B cell (primary cell): ENCODE results near the gene SETDB2. TPM values are rescaled to one million over a fixed set of nuclear protein-coding genes. Genes with fewer than 3 reads are reported as not detected.

Source experiments
- ATAC-seq: fragments of 200-7000 bp; cut with Tn5 transposase; one replicate; pipeline ENCODE4 v1.10.0; 2021; ENCODE audit warnings: low read depth, mild to moderate bottlenecking, moderate number of reproducible peaks, moderate library complexity
- CTCF ChIA-PET: fragments of 350-600 bp; sonication (Branson Sonifier 250); formaldehyde crosslinking; loops from one replicate; lab custom pipeline; 2021; ENCODE audit warnings: antibody characterized with exemption, inconsistent platforms; lab: Charles Lee
- POLR2A ChIA-PET: fragments of 350-600 bp; sonication (Branson Sonifier 250); formaldehyde crosslinking; loops from one replicate; lab custom pipeline; 2021; ENCODE audit warnings: antibody characterized with exemption; lab: Charles Lee
- DNase-seq: peaks from one replicate; pipeline ENCODE4 v3.0.0; 2013
- H2AFZ ChIP-seq: 2 replicates; pipeline ENCODE4 v1.6.1; 2012; ENCODE audit warnings: mild to moderate bottlenecking, low read depth, low read length; ENCODE audit not compliant: insufficient read depth, poor library complexity, severe bottlenecking
- H3K27ac ChIP-seq, 2 donors: 1 replicate in 1 of 2; 2 replicates in 1 of 2; pipeline ENCODE4 v1.5.1; 2012 to 2013; ENCODE audit warnings: low read length in 2 of 2, mild to moderate bottlenecking in 2 of 2, moderate library complexity in 1 of 2
- H3K27me3 ChIP-seq, 4 experiments: fragments of 200-600 bp in 1 of 4; sonication (generic) in 1 of 4; replicated peaks in 1 of 4; 1 replicate in 2 of 4; 2 replicates in 2 of 4; pipeline versions ENCODE4 v1.6.1 to v1.7.0; 2013 to 2016; ENCODE audit warnings: low read length in 3 of 4, mild to moderate bottlenecking in 2 of 4, mixed read lengths in 1 of 4, moderate library complexity in 1 of 4; ENCODE audit not compliant: insufficient read depth in 4 of 4, control insufficient read depth in 3 of 4; ENCODE audit errors: control extremely low read depth in 1 of 4
- H3K36me3 ChIP-seq, 2 experiments: replicated peaks in 1 of 2; 1 replicate in 1 of 2; 2 replicates in 1 of 2; pipeline versions ENCODE4 v1.6.1 to v1.7.1; 2013; ENCODE audit warnings: low read length in 1 of 2; ENCODE audit not compliant: insufficient read depth in 2 of 2, control insufficient read depth in 1 of 2; ENCODE audit errors: control extremely low read depth in 1 of 2, extremely low read depth in 1 of 2
- H3K4me1 ChIP-seq, 2 donors: fragments of 200-600 bp in 1 of 2; sonication (generic) in 1 of 2; 1 replicate in 1 of 2; 2 replicates in 1 of 2; pipeline versions ENCODE4 v1.5.1 to v1.6.1; 2013 to 2017; ENCODE audit warnings: low read length in 2 of 2; ENCODE audit not compliant: control insufficient read depth in 2 of 2, insufficient read depth in 2 of 2
- H3K4me2 ChIP-seq: replicated peaks from 2 replicates; pipeline ENCODE3; 2012; ENCODE audit warnings: mild to moderate bottlenecking, low read depth, low read length; ENCODE audit not compliant: poor library complexity, severe bottlenecking
- H3K4me3 ChIP-seq, 5 experiments: fragments of 200-600 bp in 1 of 5; sonication (generic) in 1 of 5; 1 replicate in 3 of 5; 2 replicates in 2 of 5; pipeline versions ENCODE4 v1.5.1 to v1.7.0; 2011 to 2016; ENCODE audit warnings: low read length in 4 of 5, mild to moderate bottlenecking in 4 of 5, low read depth in 2 of 5, control low read depth in 1 of 5, moderate library complexity in 1 of 5; ENCODE audit not compliant: insufficient read depth in 1 of 5; ENCODE audit errors: control extremely low read depth in 1 of 5, extremely low read depth in 1 of 5
- H3K79me2 ChIP-seq: fragments of 200-600 bp; sonication (generic); one replicate; pipeline ENCODE4 v1.6.0; 2016; ENCODE audit warnings: low read length; ENCODE audit not compliant: control insufficient read depth, insufficient read depth
- H3K9ac ChIP-seq: fragments of 200-600 bp; sonication (generic); 2 replicates; pipeline ENCODE4 v1.6.1; 2017; ENCODE audit warnings: mild to moderate bottlenecking, low read length, moderate library complexity
- H3K9me3 ChIP-seq, 3 donors: one replicate each; pipeline versions ENCODE4 v1.6.1 to v1.7.1; 2013; ENCODE audit warnings: low read length in 2 of 3; ENCODE audit not compliant: control insufficient read depth in 2 of 3, insufficient read depth in 1 of 3; ENCODE audit errors: control extremely low read depth in 1 of 3
- H4K20me1 ChIP-seq: 2 replicates; pipeline ENCODE4 v1.6.0; 2012; ENCODE audit warnings: mild to moderate bottlenecking, low read length; ENCODE audit not compliant: insufficient read depth, control insufficient read depth, poor library complexity, severe bottlenecking
- H3K27ac Mint-ChIP-seq: one replicate; pipeline ENCODE4 v1.8.0; 2021; ENCODE audit warnings: mixed read lengths
- H3K27me3 Mint-ChIP-seq: one replicate; pipeline ENCODE4 v1.8.0; 2021; ENCODE audit warnings: mixed read lengths
- H3K4me1 Mint-ChIP-seq: one replicate; pipeline ENCODE4 v1.8.0; 2021; ENCODE audit warnings: mixed read lengths
- H3K4me3 Mint-ChIP-seq: one replicate; pipeline ENCODE4 v1.8.0; 2021; ENCODE audit warnings: mixed read lengths
- H3K9me3 Mint-ChIP-seq: one replicate; pipeline ENCODE4 v1.8.0; 2022; ENCODE audit warnings: mixed read lengths; ENCODE audit not compliant: insufficient read depth
- CTCF ChIP-seq: fragments of 200-600 bp; IDR thresholded peaks from one replicate; pipeline ENCODE4 v1.8.0; 2022; ENCODE audit warnings: antibody characterized with exemption, mild to moderate bottlenecking
- EZH2 ChIP-seq: IDR thresholded peaks from 2 replicates; pipeline ENCODE4 v1.6.1; 2012; ENCODE audit warnings: borderline replicate concordance, low read depth, mild to moderate bottlenecking, moderate library complexity, low read length; ENCODE audit not compliant: insufficient read depth, poor library complexity, severe bottlenecking
- WGBS: methylation state at CpG from one replicate; pipeline ENCODE4 v1.1.5; 2013; ENCODE audit warnings: missing lambda C conversion rate; ENCODE audit not compliant: insufficient coverage; 5-methylcytosine and 5-hydroxymethylcytosine counted together
- intact Hi-C: fragments of 100-400 bp; cut with micrococcal nuclease; formaldehyde crosslinking; loops from one replicate; pipeline ENCODE4 v1.10.0; 2022
- polyA plus RNA-seq: library from polyadenylated mRNA; depleted of rRNA; stranded (reverse); fragments of >200 nt; gene quantifications from 2 replicates; pipeline ENCODE4 v1.2.3, GENCODE V29; 2012
- total RNA-seq, 2 donors: library from RNA; stranded (reverse); fragments of 120-200 nt in 1 of 2; gene quantifications; 1 replicate in 1 of 2; 2 replicates in 1 of 2; pipeline versions ENCODE4 v1.2.3 to v1.2.4, GENCODE V29; 2013 to 2022

SETDB2 gene
- total and polyA plus RNA-seq, 2 donors (not counting 1 experiment from before 2014, with no cell fraction given) = 12.0 to 38.2 TPM

GRCh38 chr13:49521224-49521623, 77.2 kb downstream of the SETDB2 start:
- no peaks in the 10 kb centered on the region for H3K9me3 ChIP-seq
- H3K4me1 ChIP-seq = peaks cover 0 to 3% of the 10 kb centered on the region in 2 donors
- H3K4me2 ChIP-seq = no peak overlapping the region
- peaks cover 10 to 60% of the 10 kb centered on the region in 2 experiments for H3K36me3 ChIP-seq
- no peaks in the 10 kb centered on the region for H3K79me2 ChIP-seq
- H3K4me3 ChIP-seq = no peak overlapping the region
- no peak for DNase-seq
- TF ChIP-seq CTCF (no peak), EZH2 (no peak)
- 97% methylated on average over 3 of the region's 4 CpGs for WGBS
- Mint-ChIP-seq H3K27ac (no peak overlapping the region), H3K4me1 (peaks cover 4% of the 10 kb centered on the region), H3K9me3 (no peaks in the 10 kb centered on the region), H3K4me3 (no peak overlapping the region), H3K27me3 (no peaks in the 10 kb centered on the region)
- CTCF ChIA-PET = no interaction called here
- no peak overlapping the region for H3K27ac ChIP-seq
- ATAC-seq = no peak
- no peaks in the 10 kb centered on the region for H3K27me3 ChIP-seq
- POLR2A ChIA-PET = no interaction called here
- intact Hi-C loops = no loop called here
- H4K20me1 ChIP-seq = no peaks in the 10 kb centered on the region
- H2AFZ ChIP-seq = no peak overlapping the region
- no peak overlapping the region for H3K9ac ChIP-seq

GRCh38 chr13:49524740-49525501, 80.8 kb downstream of the SETDB2 start:
- no peaks in the 10 kb centered on the region for H4K20me1 ChIP-seq
- POLR2A ChIA-PET = no interaction called here
- no peak overlapping the region for H3K4me3 Mint-ChIP-seq
- H3K27me3 Mint-ChIP-seq = no peaks in the 10 kb centered on the region
- no peaks in the 10 kb centered on the region for H3K79me2 ChIP-seq
- TF ChIP-seq CTCF = no peak
- TF ChIP-seq EZH2 = no peak
- H3K27ac ChIP-seq = no peak overlapping the region
- ATAC-seq = no peak
- no peaks in the 10 kb centered on the region for H3K9me3 Mint-ChIP-seq
- H3K36me3 ChIP-seq = peaks cover 0 to 49% of the 10 kb centered on the region in 2 experiments
- no peaks in the 10 kb centered on the region for H3K9me3 ChIP-seq
- H3K4me1 ChIP-seq = peaks cover 7 to 8% of the 10 kb centered on the region in 2 donors
- H3K4me2 ChIP-seq = no peak overlapping the region
- no peak overlapping the region for H3K27ac Mint-ChIP-seq
- no peak overlapping the region for H3K4me3 ChIP-seq
- H2AFZ ChIP-seq = no peak overlapping the region
- H3K4me1 Mint-ChIP-seq = peaks cover 24% of the 10 kb centered on the region
- H3K9ac ChIP-seq = no peak overlapping the region
- intact Hi-C loops = no loop called here
- 100% methylated on average over 1 of the region's 5 CpGs for WGBS
- CTCF ChIA-PET = interaction anchor here (0.7 to 1.0 kb wide), 3 partner anchors 82 to 414 kb away, joined by 3 read pairs; no protein-coding TSS in a partner anchor
- no peaks in the 10 kb centered on the region for H3K27me3 ChIP-seq
- DNase-seq = no peak
